ENCODE results near the gene DEFB114. TPM values are rescaled to one million over a fixed set of nuclear protein-coding genes. Genes with fewer than 3 reads are reported as not detected.
A peak's percentile ranks its signal among the peaks of the same experiment; 100 is the strongest.

The DEFB114 gene
- total and polyA plus RNA-seq, 2 of the 13 experiments (the other 11 are each of a cell fraction or from before 2014, with no cell fraction given) = not detected

GRCh38 chr6:49937017-49937416, 26.9 kb downstream of the DEFB114 start:
- no peak overlapping the region for H3K9ac ChIP-seq (ENCODE audit: insufficient read depth, low read depth, low read length)
- WGBS (ENCODE audit: low lambda C conversion rate) = 2% methylated on average over 2 of the region's 2 CpGs
- ATAC-seq (no peak), FAIRE-seq (no peak), DNase-seq (ENCODE audit: low spot score) (no peak)
- H3K36me3 ChIP-seq (replicated peaks in 1 of 2; ENCODE audit: control insufficient read depth in 1 of 2, insufficient read depth in 2 of 2, low read length in 2 of 2) = no peaks in the 10 kb centered on the region
- in situ Hi-C loops (cut with HindIII; ENCODE audit: extremely low pct_ligation_motif_present, low pct_unique_long_range_greater_than_20kb) = no loop called here
- H3K4me3 ChIP-seq (replicated peaks in 1 of 3; ENCODE audit: insufficient read depth in 1 of 3, low read depth in 2 of 3, low read length in 3 of 3) = no peak overlapping the region
- peak; percentile 74 to 78 for TF ChIP-seq MAFK (conservative IDR thresholded peaks at IDR 0.05 in 1 of 2, IDR thresholded peaks at IDR 0.05 in 1 of 2; ENCODE audit: low read length in 2 of 2)
- TF ChIP-seq ETV6 (CRISPR knock-in tag; conservative IDR thresholded peaks at IDR 0.05) = no peak
- no peak for TF ChIP-seq MYPOP (CRISPR knock-in tag; IDR thresholded peaks at IDR 0.05)
- TF ChIP-seq MAFF (IDR thresholded peaks at IDR 0.05; ENCODE audit: low read depth, low read length) = peak; percentile 75
- H3K79me2 ChIP-seq (ENCODE audit: insufficient read depth, low read length) = no peaks in the 10 kb centered on the region
- no peak overlapping the region for H2AFZ ChIP-seq (ENCODE audit: low read length)
- ChIA-PET POLR2A (no interaction called here), CTCF (ENCODE audit: low intra/inter-chr PET ratio, low total read pairs) (no interaction called here)
- no peaks in the 10 kb centered on the region for H3K9me3 ChIP-seq (ENCODE audit: low read length)
- no peaks in the 10 kb centered on the region for H4K20me1 ChIP-seq (ENCODE audit: insufficient read depth, low read length)
- BruUV-seq (replicated peaks) = no TSS peak
- H3K27ac ChIP-seq (ENCODE audit: extremely low read length, insufficient read depth, low read length) = no peak overlapping the region
- H3K4me1 ChIP-seq (ENCODE audit: insufficient read depth, low read length) = no peaks in the 10 kb centered on the region
- no peaks in the 10 kb centered on the region for H3K27me3 ChIP-seq (ENCODE audit: control insufficient read depth in 1 of 2, insufficient read depth in 2 of 2, low read length in 2 of 2)
- intact Hi-C loops (cut with micrococcal nuclease; ENCODE audit: unreplicated experiment) = no loop called here
- no peak overlapping the region for H3K4me2 ChIP-seq (ENCODE audit: low read depth, low read length)

GRCh38 chr6:49935387-49935786, 28.6 kb downstream of the DEFB114 start:
- Histone ChIP-seq H3K4me2 (ENCODE audit: low read depth, low read length) (no peak overlapping the region), H2AFZ (ENCODE audit: low read length) (no peak overlapping the region), H3K79me2 (ENCODE audit: insufficient read depth, low read length) (no peaks in the 10 kb centered on the region), H3K9ac (ENCODE audit: insufficient read depth, low read depth, low read length) (no peak overlapping the region), H3K9me3 (ENCODE audit: low read length) (no peaks in the 10 kb centered on the region), H3K36me3 (replicated peaks in 1 of 2; ENCODE audit: control insufficient read depth in 1 of 2, insufficient read depth in 2 of 2, low read length in 2 of 2) (no peaks in the 10 kb centered on the region), H3K27ac (ENCODE audit: extremely low read length, insufficient read depth, low read length) (no peak overlapping the region), H3K27me3 (ENCODE audit: control insufficient read depth in 1 of 2, insufficient read depth in 2 of 2, low read length in 2 of 2) (no peaks in the 10 kb centered on the region), H4K20me1 (ENCODE audit: insufficient read depth, low read length) (no peaks in the 10 kb centered on the region), H3K4me1 (ENCODE audit: insufficient read depth, low read length) (no peaks in the 10 kb centered on the region), H3K4me3 (replicated peaks in 1 of 3; ENCODE audit: insufficient read depth in 1 of 3, low read depth in 2 of 3, low read length in 3 of 3) (no peak overlapping the region)
- POLR2A ChIA-PET = no interaction called here
- 1% methylated on average over 3 of the region's 3 CpGs for WGBS (ENCODE audit: low lambda C conversion rate)
- CTCF ChIA-PET (ENCODE audit: low intra/inter-chr PET ratio, low total read pairs) = no interaction called here
- no peak for DNase-seq (ENCODE audit: low spot score)
- in situ Hi-C loops (cut with HindIII; ENCODE audit: extremely low pct_ligation_motif_present, low pct_unique_long_range_greater_than_20kb) (no loop called here), intact Hi-C loops (cut with micrococcal nuclease; ENCODE audit: unreplicated experiment) (no loop called here)
- TF ChIP-seq MAFF (IDR thresholded peaks at IDR 0.05; ENCODE audit: low read depth, low read length) = peak; percentile 42; the same call in 1 of the 2 replicates
- TF ChIP-seq ZBTB8A (CRISPR knock-in tag; IDR thresholded peaks at IDR 0.05; ENCODE audit: borderline replicate concordance, low read depth) = no peak
- TF ChIP-seq MAFK (conservative IDR thresholded peaks at IDR 0.05 in 1 of 2, IDR thresholded peaks at IDR 0.05 in 1 of 2; ENCODE audit: low read length in 2 of 2) = peak in 1 of 2 experiments; percentile 51; a peak in 1 of 4 replicates
- TF ChIP-seq MBD4 (IDR thresholded peaks at IDR 0.05; ENCODE audit: borderline replicate concordance, low read length) = no peak
- FAIRE-seq = no peak
- no peak for ATAC-seq
- BruUV-seq (replicated peaks) = no TSS peak
